HEK293 (cell line): ENCODE measurements around the gene PLPP7.
A peak's percentile ranks its signal among the peaks of the same experiment; 100 is the strongest.

Experiments
- CTCF ChIA-PET: fragments of 350-600 bp; formaldehyde crosslinking; extraction: SDS; loops from one replicate; lab custom pipeline; 2021; ENCODE audit warnings: antibody characterized with exemption; lab: Yijun Ruan, JAX
- POLR2A ChIA-PET: fragments of 300-600 bp; formaldehyde crosslinking; extraction: SDS; loops from one replicate; lab custom pipeline; 2020; ENCODE audit warnings: antibody characterized with exemption, inconsistent platforms; lab: Yijun Ruan, JAX
- H3K27ac ChIP-seq: fragments of 200-500 bp; sonication (Bioruptor generic); 2 replicates; pipeline ENCODE4 v1.5.1; 2014; ENCODE audit warnings: low read depth, low read length, control low read depth, inconsistent platforms; ENCODE audit errors: extremely low read depth
- H3K36me3 ChIP-seq, 2 experiments: fragments of 200-500 bp in 1 of 2; sonication (Bioruptor generic) in 1 of 2; 1 replicate in 1 of 2; 2 replicates in 1 of 2; pipeline ENCODE4 v1.5.1; 2014 to 2017; ENCODE audit warnings: inconsistent platforms in 2 of 2, low read length in 2 of 2; ENCODE audit not compliant: control insufficient read depth in 2 of 2, insufficient read depth in 1 of 2
- H3K4me1 ChIP-seq: fragments of 200-500 bp; sonication (Bioruptor generic); 2 replicates; pipeline ENCODE4 v1.5.1; 2014; ENCODE audit warnings: mild to moderate bottlenecking, low read length, inconsistent platforms; ENCODE audit not compliant: control insufficient read depth, insufficient read depth
- H3K4me3 ChIP-seq: 2 replicates; pipeline ENCODE4 v1.5.1; 2011; ENCODE audit warnings: low read depth, mild to moderate bottlenecking, control low read depth, low read length, moderate library complexity
- H3K9me3 ChIP-seq: fragments of 200-500 bp; sonication (Bioruptor generic); 2 replicates; pipeline ENCODE4 v1.5.1; 2014; ENCODE audit warnings: low read depth, low read length, inconsistent platforms; ENCODE audit not compliant: control insufficient read depth, insufficient read depth
- MEIS1 ChIP-seq: sonication (generic); formaldehyde crosslinking; IDR thresholded peaks from 2 replicates; pipeline ENCODE4 v1.8.1; 2022; ENCODE audit warnings: missing genetic modification reagents, mild to moderate bottlenecking, borderline replicate concordance
- PRDM4 ChIP-seq: fragments of 450-650 bp; formaldehyde crosslinking; IDR thresholded peaks from 2 replicates; pipeline ENCODE4 v1.5.1; 2017; ENCODE audit warnings: missing biosample characterization, missing genetic modification characterization
- REPIN1 ChIP-seq: fragments of 450-650 bp; formaldehyde crosslinking; IDR thresholded peaks from 2 replicates; pipeline ENCODE4 v1.5.1; 2017; ENCODE audit warnings: missing biosample characterization, missing genetic modification characterization, low read depth
- SP3 ChIP-seq: fragments of 450-650 bp; formaldehyde crosslinking; IDR thresholded peaks from 2 replicates; pipeline ENCODE4 v1.5.1; 2016; ENCODE audit warnings: missing biosample characterization, missing genetic modification characterization
- ZBTB26 ChIP-seq: fragments of 450-650 bp; formaldehyde crosslinking; optimal IDR thresholded peaks from 2 replicates; pipeline ENCODE3; 2016; ENCODE audit warnings: missing biosample characterization, mild to moderate bottlenecking, missing genetic modification characterization
- ZBTB49 ChIP-seq: fragments of 450-650 bp; formaldehyde crosslinking; IDR thresholded peaks from 2 replicates; pipeline ENCODE4 v1.5.1; 2016; ENCODE audit warnings: missing biosample characterization, missing genetic modification characterization, low read depth
- ZFHX2 ChIP-seq: fragments of 450-650 bp; formaldehyde crosslinking; conservative IDR thresholded peaks from 2 replicates; pipeline ENCODE4 v1.5.1; 2016; ENCODE audit warnings: missing biosample characterization, missing genetic modification characterization
- ZNF155 ChIP-seq: fragments of 450-650 bp; formaldehyde crosslinking; IDR thresholded peaks from 2 replicates; pipeline ENCODE4 v1.5.1; 2016; ENCODE audit warnings: missing biosample characterization, missing genetic modification characterization
- ZNF221 ChIP-seq: fragments of 450-650 bp; formaldehyde crosslinking; IDR thresholded peaks from 2 replicates; pipeline ENCODE4 v1.5.1; 2017; ENCODE audit warnings: missing biosample characterization, missing genetic modification characterization, borderline replicate concordance
- ZNF280C ChIP-seq: fragments of 450-650 bp; formaldehyde crosslinking; IDR thresholded peaks from 2 replicates; pipeline ENCODE4 v1.5.1; 2016; ENCODE audit warnings: missing biosample characterization, missing genetic modification characterization
- ZNF324 ChIP-seq: fragments of 450-650 bp; formaldehyde crosslinking; IDR thresholded peaks from 2 replicates; pipeline ENCODE4 v1.5.1; 2016; ENCODE audit warnings: missing biosample characterization, missing genetic modification characterization
- ZNF529 ChIP-seq: fragments of 450-650 bp; formaldehyde crosslinking; IDR thresholded peaks from 2 replicates; pipeline ENCODE4 v1.5.1; 2017; ENCODE audit warnings: missing genetic modification characterization, missing biosample characterization; ENCODE audit not compliant: insufficient replicate concordance
- ZNF549 ChIP-seq: fragments of 450-650 bp; IDR thresholded peaks from 2 replicates; pipeline ENCODE4 v1.5.1; 2018; ENCODE audit warnings: missing biosample characterization, missing genetic modification characterization, mild to moderate bottlenecking, inconsistent platforms, moderate library complexity
- ZNF560 ChIP-seq: fragments of 450-650 bp; formaldehyde crosslinking; IDR thresholded peaks from 2 replicates; pipeline ENCODE4 v1.5.1; 2017; ENCODE audit warnings: missing biosample characterization, missing genetic modification characterization, borderline replicate concordance
- ZNF692 ChIP-seq: fragments of 450-650 bp; formaldehyde crosslinking; IDR thresholded peaks from 2 replicates; pipeline ENCODE4 v1.5.1; 2016; ENCODE audit warnings: missing biosample characterization, missing genetic modification characterization
- ZSCAN18 ChIP-seq: fragments of 450-650 bp; formaldehyde crosslinking; IDR thresholded peaks from 2 replicates; pipeline ENCODE4 v1.5.1; 2016; ENCODE audit warnings: missing biosample characterization, missing genetic modification characterization

PLPP7 gene

GRCh38 chr9:131312822-131313770 is 23.6 kb downstream of the PLPP7 start (continued):
- TF ChIP-seq ZSCAN18 (tag by site-specific recombination) (no peak), ZFHX2 (peak; percentile 57)

- Histone ChIP-seq H3K36me3 (no peaks in the 10 kb centered on the region), H3K9me3 (no peaks in the 10 kb centered on the region), H3K4me3 (no peak overlapping the region), H3K4me1 (no peaks in the 10 kb centered on the region), H3K27ac (no peak overlapping the region)
- POLR2A ChIA-PET, result no interaction called here
- CTCF ChIA-PET, result interaction anchor here (1.0 to 1.8 kb wide), 4 partner anchors 10 to 140 kb away, joined by 3 to 7 read pairs (median 4); no protein-coding TSS in a partner anchor
- TF ChIP-seq ZBTB49 (tag by site-specific recombination), result no peak
- TF ChIP-seq ZBTB26 (tag by site-specific recombination), result no peak
Measured at GRCh38 chr9:131318231-131319085, 28.9 kb downstream of the PLPP7 start.

GRCh38 chr9:131319486-131319885 is 30.0 kb downstream of the PLPP7 start:
- no peak overlapping the region for H3K27ac ChIP-seq
- no peaks in the 10 kb centered on the region for H3K9me3 ChIP-seq
- POLR2A ChIA-PET, result no interaction called here
- no peaks in the 10 kb centered on the region for H3K36me3 ChIP-seq
- H3K4me1 ChIP-seq, result no peaks in the 10 kb centered on the region
- no peak overlapping the region for H3K4me3 ChIP-seq
- CTCF ChIA-PET, result interaction anchor here (1.4 to 1.8 kb wide), 2 partner anchors 17 to 22 kb away, joined by 4 to 7 read pairs; no protein-coding TSS in a partner anchor
- TF ChIP-seq MEIS1 (CRISPR knock-in tag), result no peak
- TF ChIP-seq SP3 (tag by site-specific recombination), result no peak
- TF ChIP-seq ZNF324, result no peak
- TF ChIP-seq REPIN1 (tag by site-specific recombination), result no peak
- no peak for TF ChIP-seq ZNF560 (tag by site-specific recombination)
- TF ChIP-seq ZNF280C (tag by site-specific recombination), result no peak
- TF ChIP-seq ZNF529 (tag by site-specific recombination), result no peak
- no peak for TF ChIP-seq ZNF155 (tag by site-specific recombination)
- no peak for TF ChIP-seq ZNF221 (tag by site-specific recombination)
- no peak for TF ChIP-seq ZNF549 (tag by site-specific recombination)
- no peak for TF ChIP-seq ZNF692 (tag by site-specific recombination)
- no peak for TF ChIP-seq PRDM4 (tag by site-specific recombination)
